ENCODE data around the gene ABI3.
A peak's percentile ranks its signal among the peaks of the same experiment; 100 is the strongest.
"Not testable (repeated sequence)": the region's sequence is repeated elsewhere in the genome, so short reads cannot be mapped to it uniquely, and the experiment has no call there.

Gene ABI3, protein sequence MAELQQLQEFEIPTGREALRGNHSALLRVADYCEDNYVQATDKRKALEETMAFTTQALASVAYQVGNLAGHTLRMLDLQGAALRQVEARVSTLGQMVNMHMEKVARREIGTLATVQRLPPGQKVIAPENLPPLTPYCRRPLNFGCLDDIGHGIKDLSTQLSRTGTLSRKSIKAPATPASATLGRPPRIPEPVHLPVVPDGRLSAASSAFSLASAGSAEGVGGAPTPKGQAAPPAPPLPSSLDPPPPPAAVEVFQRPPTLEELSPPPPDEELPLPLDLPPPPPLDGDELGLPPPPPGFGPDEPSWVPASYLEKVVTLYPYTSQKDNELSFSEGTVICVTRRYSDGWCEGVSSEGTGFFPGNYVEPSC

DNA sequence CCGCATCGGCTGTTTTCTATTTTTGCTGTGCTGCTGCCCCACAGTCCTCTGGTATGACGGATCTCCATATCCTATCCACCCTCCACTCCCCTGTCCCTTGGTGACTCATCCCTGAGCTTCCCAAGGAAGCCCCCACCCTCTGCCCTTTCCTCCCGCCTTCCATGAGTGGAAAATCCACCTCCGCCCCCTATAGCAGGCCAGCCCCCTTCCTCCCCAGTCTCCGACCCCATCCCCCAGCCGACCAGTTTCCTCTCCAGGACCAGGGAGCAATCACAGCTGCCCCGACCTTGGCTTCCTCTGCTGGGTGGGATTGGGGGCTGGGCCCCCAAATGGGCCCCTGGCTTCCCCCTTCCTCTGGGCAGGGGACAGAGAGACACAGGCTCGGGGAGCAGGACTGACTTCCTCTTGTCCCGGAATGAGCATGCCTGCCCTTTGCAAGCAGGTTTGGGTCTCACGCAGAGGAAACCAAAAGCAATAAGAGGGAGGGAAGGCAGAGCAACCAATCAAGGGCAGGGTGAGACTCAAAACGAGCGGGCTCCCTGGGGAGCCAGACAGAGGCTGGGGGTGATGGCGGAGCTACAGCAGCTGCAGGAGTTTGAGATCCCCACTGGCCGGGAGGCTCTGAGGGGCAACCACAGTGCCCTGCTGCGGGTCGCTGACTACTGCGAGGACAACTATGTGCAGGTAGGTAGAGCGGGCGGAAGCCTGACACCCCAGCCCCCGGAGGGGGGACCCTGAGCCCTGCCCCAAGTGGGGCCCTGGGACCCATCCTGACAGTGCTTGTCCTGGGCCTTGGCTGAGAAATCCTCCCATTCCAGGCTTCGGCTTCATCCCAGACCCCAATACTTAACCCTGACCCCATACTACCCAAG is at the start of gene ABI3, which contains the start of gene GNGT2:
TSS of gene ABI3 (plus strand) at position 550 of the 872 bp plus-strand sequence. CDS start at position 568, 18 bp downstream.
TSS of gene GNGT2 (minus strand) at position 417 of the 872 bp plus-strand sequence. CDS start 3,152 bp downstream, outside the sequence.
- Mint-ChIP-seq H3K27ac (peak within 1 kb of the TSS; percentile 81), H3K4me3 (peak within 1 kb of the TSS; percentile 90), H3K27me3 (no peaks in the 10 kb centered on the region), H3K36me3 (ENCODE audit: low read depth) (peaks cover 25% of the 10 kb centered on the region), H3K4me1 (peaks cover 62% of the 10 kb centered on the region), H3K9me3 (no peaks in the 10 kb centered on the region)
- ATAC-seq = peak; percentile 91
- DNase-seq = peak; percentile 73

GRCh38 chr17:49162866-49163265 is 47.6 kb upstream of the ABI3 start:
- Mint-ChIP-seq H3K27ac (no peak overlapping the region), H3K9me3 (no peaks in the 10 kb centered on the region), H3K27me3 (peaks cover 28% of the 10 kb centered on the region), H3K4me1 (no peaks in the 10 kb centered on the region), H3K4me3 (no peak overlapping the region), H3K36me3 (ENCODE audit: low read depth) (no peaks in the 10 kb centered on the region)
- DNase-seq (no peak), ATAC-seq (no peak)

GRCh38 chr17:49165143-49165542 is 45.4 kb upstream of the ABI3 start:
- DNase-seq = no peak
- H3K27me3 Mint-ChIP-seq = peaks cover 30% of the 10 kb centered on the region
- no peak overlapping the region for H3K4me3 Mint-ChIP-seq
- H3K4me1 Mint-ChIP-seq = no peaks in the 10 kb centered on the region
- no peaks in the 10 kb centered on the region for H3K9me3 Mint-ChIP-seq
- no peaks in the 10 kb centered on the region for H3K36me3 Mint-ChIP-seq (ENCODE audit: low read depth)
- no peak overlapping the region for H3K27ac Mint-ChIP-seq
- ATAC-seq = no peak

DNA sequence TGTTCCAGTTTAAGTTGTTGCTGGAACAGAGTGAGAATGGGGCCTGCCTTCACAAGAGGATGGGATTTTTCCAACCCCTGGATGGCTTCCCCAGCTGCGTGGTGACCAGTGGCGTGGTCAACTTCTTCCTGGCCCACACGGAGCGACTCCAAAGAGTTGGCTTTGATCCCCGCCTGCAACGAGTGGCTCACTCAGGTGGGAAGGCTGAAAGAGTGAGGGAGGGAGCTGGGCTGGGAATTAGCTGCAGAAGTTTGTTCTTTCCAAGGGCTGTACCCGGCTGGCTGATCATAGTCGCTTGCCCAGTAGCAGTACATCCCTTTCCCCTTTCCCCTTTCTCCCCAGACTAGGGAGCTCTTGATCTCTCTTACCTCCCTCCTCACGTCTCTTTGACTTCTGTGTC is 41.8 kb upstream of the ABI3 start:
- DNase-seq = no peak
- Mint-ChIP-seq H3K4me1 (no peaks in the 10 kb centered on the region), H3K4me3 (no peak overlapping the region), H3K27me3 (peaks cover 51% of the 10 kb centered on the region), H3K9me3 (no peaks in the 10 kb centered on the region), H3K27ac (no peak overlapping the region), H3K36me3 (ENCODE audit: low read depth) (no peaks in the 10 kb centered on the region)
- ATAC-seq = no peak

- H3K36me3 Mint-ChIP-seq (ENCODE audit: low read depth) = no peaks in the 10 kb centered on the region
- H3K4me1 Mint-ChIP-seq = no peaks in the 10 kb centered on the region
- ATAC-seq (no peak), DNase-seq (no peak)
- peaks cover 51% of the 10 kb centered on the region for H3K27me3 Mint-ChIP-seq
- no peak overlapping the region for H3K27ac Mint-ChIP-seq
- no peak overlapping the region for H3K4me3 Mint-ChIP-seq
- H3K9me3 Mint-ChIP-seq = peaks cover 2% of the 10 kb centered on the region
These were observed 40.3 kb upstream of the ABI3 start for GRCh38 chr17:49170216-49170615.

- not testable (repeated sequence) for H3K4me1 Mint-ChIP-seq; H3K9me3 Mint-ChIP-seq; ATAC-seq; H3K27ac Mint-ChIP-seq; H3K36me3 Mint-ChIP-seq (ENCODE audit: low read depth); H3K4me3 Mint-ChIP-seq; DNase-seq
- peaks cover 50% of the 10 kb centered on the region for H3K27me3 Mint-ChIP-seq
These were observed 39.8 kb upstream of the ABI3 start for GRCh38 chr17:49170711-49171110.

DNA sequence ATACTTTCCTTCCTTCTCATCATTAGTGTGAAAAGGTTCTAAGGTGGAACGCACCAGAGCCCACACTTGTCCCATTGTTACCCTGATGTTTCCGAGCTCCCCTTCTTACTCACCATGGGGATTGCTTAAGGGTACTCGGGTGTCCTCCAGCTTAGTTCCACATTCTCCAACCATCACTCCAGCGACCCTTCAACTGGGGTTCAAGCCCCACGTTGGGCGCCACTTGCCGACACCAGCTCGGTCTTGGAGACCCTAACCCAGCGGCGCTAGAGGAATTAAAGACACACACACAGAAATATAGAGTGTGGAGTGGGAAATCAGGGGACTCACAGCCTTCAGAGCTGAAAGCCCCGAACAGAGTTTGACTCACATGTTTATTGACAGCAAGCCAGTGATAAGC is 34.5 kb upstream of the ABI3 start:
- DNase-seq; ATAC-seq; H3K36me3 Mint-ChIP-seq (ENCODE audit: low read depth); H3K4me1 Mint-ChIP-seq; H3K4me3 Mint-ChIP-seq; H3K27ac Mint-ChIP-seq: not testable (repeated sequence)
- peaks cover 12% of the 10 kb centered on the region for H3K9me3 Mint-ChIP-seq
- H3K27me3 Mint-ChIP-seq = peaks cover 18% of the 10 kb centered on the region

- no peaks in the 10 kb centered on the region for H3K27me3 Mint-ChIP-seq
- no peak overlapping the region for H3K27ac Mint-ChIP-seq
- H3K4me1 Mint-ChIP-seq = peaks cover 4% of the 10 kb centered on the region
- ATAC-seq (no peak), DNase-seq (peak; percentile 76)
- H3K36me3 Mint-ChIP-seq (ENCODE audit: low read depth) = peaks cover 6% of the 10 kb centered on the region
- H3K9me3 Mint-ChIP-seq = peaks cover 8% of the 10 kb centered on the region
- H3K4me3 Mint-ChIP-seq = no peak overlapping the region
These were observed 30.2 kb upstream of the ABI3 start for GRCh38 chr17:49180303-49180702.

- ATAC-seq = no peak
These were observed 29.4 kb upstream of the ABI3 start for GRCh38 chr17:49180998-49181635.

GRCh38 chr17:49183341-49183740 is 27.2 kb upstream of the ABI3 start:
- Mint-ChIP-seq H3K36me3 (ENCODE audit: low read depth) (peaks cover 3% of the 10 kb centered on the region), H3K27me3 (no peaks in the 10 kb centered on the region), H3K27ac (no peak overlapping the region), H3K4me3 (no peak overlapping the region), H3K4me1 (peaks cover 4% of the 10 kb centered on the region), H3K9me3 (peaks cover 7% of the 10 kb centered on the region)
- DNase-seq (no peak), ATAC-seq (no peak)

More at GRCh38 chr17:49180998-49181635, 29.4 kb upstream of the ABI3 start:
- no peak for DNase-seq
- Mint-ChIP-seq H3K4me3 (no peak overlapping the region), H3K9me3 (peaks cover 5% of the 10 kb centered on the region), H3K36me3 (ENCODE audit: low read depth) (peaks cover 3% of the 10 kb centered on the region), H3K27me3 (no peaks in the 10 kb centered on the region), H3K27ac (no peak overlapping the region), H3K4me1 (peaks cover 4% of the 10 kb centered on the region)

- DNase-seq (no peak), ATAC-seq (no peak)
- H3K4me1 Mint-ChIP-seq = peaks cover 4% of the 10 kb centered on the region
- H3K27me3 Mint-ChIP-seq = no peaks in the 10 kb centered on the region
- peaks cover 3% of the 10 kb centered on the region for H3K36me3 Mint-ChIP-seq (ENCODE audit: low read depth)
- peaks cover 7% of the 10 kb centered on the region for H3K9me3 Mint-ChIP-seq
- no peak overlapping the region for H3K27ac Mint-ChIP-seq
- no peak overlapping the region for H3K4me3 Mint-ChIP-seq
These were observed 26.7 kb upstream of the ABI3 start for GRCh38 chr17:49183801-49184200.

DNA sequence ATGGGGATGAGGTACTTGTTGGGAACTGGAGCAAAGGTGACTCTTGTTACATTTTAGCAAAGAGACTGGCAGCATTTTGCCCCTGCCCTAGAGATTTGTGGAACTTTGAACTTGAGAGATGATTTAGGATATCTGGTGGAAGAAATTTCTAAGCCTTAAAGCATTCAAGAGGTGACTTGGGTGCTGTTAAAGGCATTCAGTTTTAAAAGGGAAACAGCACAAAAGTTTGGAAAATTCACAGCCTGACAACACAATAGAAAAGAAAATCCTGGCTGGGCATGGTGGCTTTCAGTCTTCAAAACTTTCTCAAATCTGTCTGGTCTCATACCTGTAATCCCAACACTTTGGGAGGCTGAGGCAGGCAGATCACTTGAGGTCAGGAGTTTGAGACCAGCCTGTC is 26.0 kb upstream of the ABI3 start:
- not testable (repeated sequence) for ATAC-seq; H3K27me3 Mint-ChIP-seq; H3K4me3 Mint-ChIP-seq; DNase-seq; H3K27ac Mint-ChIP-seq; H3K9me3 Mint-ChIP-seq; H3K36me3 Mint-ChIP-seq (ENCODE audit: low read depth); H3K4me1 Mint-ChIP-seq

DNA sequence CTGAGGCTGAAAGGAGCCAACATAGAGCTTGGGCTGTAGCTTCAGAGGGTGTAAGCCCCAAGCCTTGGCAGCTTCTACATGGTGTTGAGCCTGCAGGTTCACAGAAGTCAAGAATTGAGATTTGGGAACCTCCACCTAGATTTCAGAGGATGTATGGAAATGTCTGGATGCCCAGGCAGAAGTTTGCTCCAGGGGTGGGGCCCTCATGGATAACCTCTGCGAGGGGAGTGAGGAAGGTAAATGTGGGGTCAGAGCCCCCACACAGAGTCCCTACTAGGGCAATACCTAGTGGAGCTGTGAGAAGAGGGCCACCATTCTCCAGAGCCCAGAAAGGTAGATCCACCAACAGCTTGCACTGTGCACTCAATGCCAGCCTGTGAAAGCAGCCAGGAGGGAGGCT is 25.1 kb upstream of the ABI3 start:
- H3K27ac Mint-ChIP-seq; H3K4me1 Mint-ChIP-seq; ATAC-seq; DNase-seq; H3K9me3 Mint-ChIP-seq; H3K27me3 Mint-ChIP-seq; H3K4me3 Mint-ChIP-seq; H3K36me3 Mint-ChIP-seq (ENCODE audit: low read depth): not testable (repeated sequence)

DNA sequence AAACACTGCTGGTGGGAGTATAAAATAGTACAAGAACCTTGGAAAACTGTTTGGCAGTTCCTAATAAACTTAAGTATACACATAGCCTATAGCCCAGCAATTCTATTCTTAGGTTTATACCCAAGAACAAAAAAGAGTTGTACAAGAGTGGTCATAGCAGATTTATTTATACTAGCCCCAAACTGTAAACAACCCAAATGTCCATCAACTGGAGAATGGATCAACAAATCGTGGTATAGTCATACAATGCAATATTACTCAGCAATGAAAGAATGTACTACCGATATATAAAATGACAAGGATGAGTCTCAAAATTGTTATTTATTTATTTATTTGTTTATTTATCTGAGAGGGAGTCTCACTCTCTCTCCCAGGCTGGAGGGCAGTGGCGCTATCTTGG is 23.2 kb upstream of the ABI3 start:
- no peak for DNase-seq
- peaks cover 4% of the 10 kb centered on the region for H3K36me3 Mint-ChIP-seq (ENCODE audit: low read depth)
- peaks cover 17% of the 10 kb centered on the region for H3K4me1 Mint-ChIP-seq
- H3K27ac Mint-ChIP-seq = no peak overlapping the region
- no peak overlapping the region for H3K4me3 Mint-ChIP-seq
- no peak for ATAC-seq
- peaks cover 7% of the 10 kb centered on the region for H3K9me3 Mint-ChIP-seq
- H3K27me3 Mint-ChIP-seq = peaks cover 3% of the 10 kb centered on the region

All from activated naive CD8-positive, alpha-beta T cell treated with anti-CD3 and anti-CD28 coated beads, Interleukin-2, amount 50 U/mL, for 24 hours (primary cell).